A549 (cell line): ENCODE measurements around the gene SH3RF3. TPM values are rescaled to one million over a fixed set of nuclear protein-coding genes. Genes with fewer than 3 reads are reported as not detected.

Experiments used
- ATAC-seq, 2 experiments: fragments of 200-7000 bp in 1 of 2; fragments of >200 bp in 1 of 2; cut with Nextera tagmentation in 1 of 2; cut with Tn5 transposase in 1 of 2; 3 replicates each; pipeline versions ENCODE4 v1.8.0 to v1.9.1; 2018 to 2020; ENCODE audit warnings: mild to moderate bottlenecking in 1 of 2, moderate library complexity in 1 of 2
- CTCF ChIA-PET: fragments of 300-600 bp; sonication (Branson Sonifier 250); formaldehyde crosslinking; extraction: SDS; loops from one replicate; lab custom pipeline; 2021; ENCODE audit warnings: antibody characterized with exemption, inconsistent platforms; lab: Yijun Ruan, JAX
- POLR2A ChIA-PET: fragments of 350-600 bp; formaldehyde crosslinking; extraction: SDS; loops from one replicate; lab custom pipeline; 2021; ENCODE audit warnings: antibody characterized with exemption, inconsistent platforms; lab: Yijun Ruan, JAX
- DNase-seq, 2 experiments: peaks; one replicate each; pipeline versions ENCODE4 v3.0.0 to v3.0.0-alpha.2; 2011 to 2016; ENCODE audit warnings: low read depth in 1 of 2, low spot score in 1 of 2
- FAIRE-seq: peaks from 2 replicates; lab custom pipeline; 2011; peaks lifted over from hg19 to GRCh38; lab: Jason Lieb, UNC
- H3K27ac ChIP-seq, 2 experiments: fragments of >200 bp; sonication (Bioruptor Twin); formaldehyde crosslinking; 3 replicates each; pipeline ENCODE4 v1.5.1; 2016 to 2017
- H3K4me1 ChIP-seq: fragments of >200 bp; sonication (Bioruptor Twin); formaldehyde crosslinking; 3 replicates; pipeline ENCODE4 v1.6.1; 2016
- H3K4me2 ChIP-seq: fragments of >200 bp; sonication (Bioruptor Twin); formaldehyde crosslinking; 3 replicates; pipeline ENCODE4 v1.6.1; 2016
- H3K4me3 ChIP-seq: fragments of >200 bp; sonication (Bioruptor Twin); formaldehyde crosslinking; 3 replicates; pipeline ENCODE4 v1.5.1; 2016
- H3K9me3 ChIP-seq: fragments of >200 bp; sonication (Bioruptor Twin); formaldehyde crosslinking; 3 replicates; pipeline ENCODE4 v1.6.1; 2016
- CBX2 ChIP-seq: fragments of 200-600 bp; sonication (generic); IDR thresholded peaks from 2 replicates; pipeline ENCODE4 v1.6.1; 2016; ENCODE audit warnings: low read depth, mild to moderate bottlenecking, borderline replicate concordance
- CBX8 ChIP-seq: fragments of 200-600 bp; sonication (generic); IDR thresholded peaks from 2 replicates; pipeline ENCODE4 v1.6.1; 2016
- CEBPB ChIP-seq, 2 experiments: fragments of >200 bp in 1 of 2; sonication (Bioruptor Twin) in 1 of 2; formaldehyde crosslinking in 1 of 2; IDR thresholded peaks; 2 replicates each; pipeline ENCODE4 v1.6.1; 2012 to 2016
- EHF ChIP-seq: fragments of 250-450 bp; sonication (Bioruptor Pico); IDR thresholded peaks from 2 replicates; pipeline ENCODE4 v1.5.0; 2020; ENCODE audit warnings: mild to moderate bottlenecking
- EHMT2 ChIP-seq: fragments of 200-600 bp; sonication (generic); IDR thresholded peaks from 2 replicates; pipeline ENCODE4 v1.6.1; 2016; ENCODE audit warnings: antibody characterized with exemption, low read depth, mild to moderate bottlenecking, moderate library complexity
- ELK1 ChIP-seq: fragments of 150-350 bp; IDR thresholded peaks from 2 replicates; pipeline ENCODE4 v1.6.1; 2014; ENCODE audit warnings: low read depth, mild to moderate bottlenecking, low read length
- ESRRA ChIP-seq: fragments of 150-350 bp; IDR thresholded peaks from 2 replicates; pipeline ENCODE4 v1.6.1; 2014; ENCODE audit warnings: mild to moderate bottlenecking, low read length, borderline replicate concordance
- FOSB ChIP-seq: fragments of 250-450 bp; sonication (Bioruptor Pico); IDR thresholded peaks from 2 replicates; pipeline ENCODE4 v1.5.0; 2020; ENCODE audit warnings: mild to moderate bottlenecking, moderate library complexity
- GATA3 ChIP-seq: IDR thresholded peaks from 2 replicates; pipeline ENCODE4 v1.6.1; 2012; ENCODE audit warnings: borderline replicate concordance
- HDAC2 ChIP-seq: fragments of 200-600 bp; sonication (generic); IDR thresholded peaks from 2 replicates; pipeline ENCODE4 v1.6.1; 2016
- HEYL ChIP-seq: fragments of 250-450 bp; sonication (Bioruptor Pico); IDR thresholded peaks from 2 replicates; pipeline ENCODE4 v1.8.0; 2021; ENCODE audit warnings: mild to moderate bottlenecking, moderate library complexity
- HMGXB4 ChIP-seq: fragments of 250-450 bp; sonication (Bioruptor Pico); IDR thresholded peaks from 2 replicates; pipeline ENCODE4 v1.5.0; 2021; ENCODE audit warnings: mild to moderate bottlenecking, moderate library complexity, borderline replicate concordance
- HOXA7 ChIP-seq: fragments of 250-450 bp; sonication (Bioruptor Pico); IDR thresholded peaks from 2 replicates; pipeline ENCODE4 v1.5.0; 2020; ENCODE audit warnings: mild to moderate bottlenecking, moderate library complexity
- HOXB13 ChIP-seq: fragments of 250-450 bp; sonication (Bioruptor Pico); IDR thresholded peaks from 2 replicates; pipeline ENCODE4 v1.5.0; 2020; ENCODE audit warnings: low read depth, mild to moderate bottlenecking, moderate library complexity
- HOXB5 ChIP-seq: fragments of 250-450 bp; sonication (Bioruptor Pico); IDR thresholded peaks from 2 replicates; pipeline ENCODE4 v1.5.0; 2020; ENCODE audit warnings: mild to moderate bottlenecking, moderate library complexity
- KDM5A ChIP-seq: fragments of 200-600 bp; sonication (generic); IDR thresholded peaks from 2 replicates; pipeline ENCODE4 v1.6.1; 2016; ENCODE audit warnings: antibody characterized with exemption, mild to moderate bottlenecking
- NFE2L2 ChIP-seq: fragments of 150-350 bp; conservative IDR thresholded peaks from 2 replicates; pipeline ENCODE4 v1.6.1; 2014; ENCODE audit warnings: low read length
- NPAS2 ChIP-seq: fragments of 250-450 bp; sonication (Bioruptor Pico); IDR thresholded peaks from 2 replicates; pipeline ENCODE4 v1.8.0; 2022; ENCODE audit warnings: mild to moderate bottlenecking, moderate library complexity, borderline replicate concordance
- PHF8 ChIP-seq: fragments of 200-600 bp; sonication (generic); IDR thresholded peaks from 2 replicates; pipeline ENCODE4 v1.6.1; 2016; ENCODE audit warnings: low read depth, mild to moderate bottlenecking, antibody characterized with exemption, moderate library complexity, borderline replicate concordance
- POLR2A ChIP-seq: IDR thresholded peaks from 2 replicates; pipeline ENCODE4 v1.6.1; 2012; ENCODE audit warnings: mild to moderate bottlenecking, low read length
- POLR2AphosphoS2 ChIP-seq: conservative IDR thresholded peaks from 2 replicates; pipeline ENCODE4 v1.6.1; 2012; ENCODE audit warnings: low read length, improper control_type of control experiment, inconsistent platforms
- RCOR1 ChIP-seq: fragments of 150-350 bp; IDR thresholded peaks from 2 replicates; pipeline ENCODE4 v1.6.1; 2014; ENCODE audit warnings: antibody characterized with exemption, low read length, low read depth
- RFX5 ChIP-seq: fragments of 450-650 bp; IDR thresholded peaks from 2 replicates; pipeline ENCODE4 v1.7.1; 2014; ENCODE audit warnings: antibody characterized with exemption, mild to moderate bottlenecking, moderate library complexity
- RNF2 ChIP-seq: fragments of 200-600 bp; sonication (generic); IDR thresholded peaks from 2 replicates; pipeline ENCODE4 v1.6.1; 2016; ENCODE audit warnings: low read depth, mild to moderate bottlenecking, antibody characterized with exemption, moderate library complexity, borderline replicate concordance
- SREBF2 ChIP-seq: fragments of 450-650 bp; IDR thresholded peaks from 2 replicates; pipeline ENCODE4 v1.6.1; 2014; ENCODE audit warnings: mild to moderate bottlenecking, moderate library complexity
- TP53 ChIP-seq: fragments of 250-450 bp; sonication (Bioruptor Pico); IDR thresholded peaks from 2 replicates; pipeline ENCODE4 v1.5.0; 2021; ENCODE audit warnings: mild to moderate bottlenecking, moderate library complexity
- USF2 ChIP-seq: fragments of 450-650 bp; IDR thresholded peaks from 2 replicates; pipeline ENCODE4 v1.6.1; 2014; ENCODE audit warnings: antibody characterized with exemption
- ZFP36 ChIP-seq: fragments of 450-650 bp; IDR thresholded peaks from 2 replicates; pipeline ENCODE4 v1.6.1; 2014; ENCODE audit warnings: borderline replicate concordance; ENCODE audit not compliant: partially characterized antibody
- WGBS: methylation state at CpG from one replicate; pipeline ENCODE4 v1.1.6; 2017; ENCODE audit errors: missing lambda C conversion rate; 5-methylcytosine and 5-hydroxymethylcytosine counted together
- polyA plus RNA-seq, 4 experiments: library from polyadenylated mRNA; depleted of rRNA in 3 of 4; stranded (reverse); fragments of >200 nt; fragmentation: RNase III in 1 of 4; extraction: RNeasy Plus Mini Kit Qiagen cat#74134 plus additional on column Dnase treatment in 1 of 4; gene quantifications; 2 replicates in 3 of 4; 3 replicates in 1 of 4; pipeline ENCODE4 v1.2.3, GENCODE V29; 2011 to 2017

The SH3RF3 gene
- polyA plus RNA-seq, 2 of the 4 experiments (the other 2 are of a cell fraction) = 0.04 to 0.21 TPM

DNA sequence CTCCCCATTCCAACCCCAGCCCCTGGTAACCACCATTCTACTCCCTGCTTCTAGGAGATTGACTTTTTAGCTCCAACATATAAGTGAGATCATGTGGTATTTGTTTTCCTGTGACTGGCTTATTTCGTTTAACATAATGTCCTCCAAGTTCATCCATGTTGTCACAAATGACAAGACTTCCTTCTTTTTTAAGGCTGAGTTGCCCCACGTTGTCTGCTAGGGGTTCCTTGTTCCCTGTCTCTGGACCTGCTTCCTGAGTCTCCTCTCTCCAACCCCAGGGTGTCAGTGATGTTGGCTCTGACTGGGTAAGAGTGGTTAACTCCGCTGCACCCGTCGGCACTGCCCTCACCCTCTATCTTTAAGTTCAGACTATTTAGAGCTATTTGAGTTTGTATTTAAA, 175.2 kb downstream of the SH3RF3 start:
- H3K4me1 ChIP-seq = no peaks in the 10 kb centered on the region
- no peak for ATAC-seq
- no peak for TF ChIP-seq HEYL
- no peak for TF ChIP-seq POLR2AphosphoS2
- TF ChIP-seq CBX8 = no peak
- no peak for TF ChIP-seq POLR2A
- no peak for TF ChIP-seq NFE2L2
- no peak for TF ChIP-seq HOXB5
- TF ChIP-seq NPAS2 (CRISPR knock-in tag) = no peak
- TF ChIP-seq KDM5A = no peak
- no peak for TF ChIP-seq EHMT2
- no peak for TF ChIP-seq HDAC2
- TF ChIP-seq HOXB13 (CRISPR knock-in tag) = no peak
- no peak for TF ChIP-seq SREBF2
- no peak for TF ChIP-seq RCOR1
- no peak for TF ChIP-seq USF2
- TF ChIP-seq ZFP36 = no peak
- no peak for TF ChIP-seq HMGXB4 (CRISPR knock-in tag)
- no peak for TF ChIP-seq HOXA7 (CRISPR knock-in tag)
- no peak for FAIRE-seq
- CTCF ChIA-PET = interaction anchor here (1.1 kb wide), 1 partner anchor 96 kb away, joined by 3 read pairs; no protein-coding TSS in a partner anchor
- H3K4me3 ChIP-seq = no peak overlapping the region
- DNase-seq = no peak
- no peaks in the 10 kb centered on the region for H3K9me3 ChIP-seq
- 51% methylated on average over 5 of the region's 5 CpGs for WGBS
- no peak overlapping the region for H3K27ac ChIP-seq
- H3K4me2 ChIP-seq = no peak overlapping the region
- POLR2A ChIA-PET = no interaction called here

- ChIA-PET POLR2A (no interaction called here), CTCF (interaction anchor here (0.9 to 1.1 kb wide), 2 partner anchors 97 to 179 kb away, joined by 3 to 8 read pairs; no protein-coding TSS in a partner anchor)
- Histone ChIP-seq H3K9me3 (no peaks in the 10 kb centered on the region), H3K4me3 (no peak overlapping the region), H3K4me1 (no peaks in the 10 kb centered on the region), H3K27ac (no peak overlapping the region), H3K4me2 (no peak overlapping the region)
- 31% methylated on average over 13 of the region's 13 CpGs for WGBS
- FAIRE-seq (no peak), DNase-seq (no peak), ATAC-seq (no peak; a peak in 1 of 6 replicates)
- TF ChIP-seq RFX5 = no peak
- no peak for TF ChIP-seq RNF2
- TF ChIP-seq ESRRA = no peak
- no peak for TF ChIP-seq PHF8
- no peak for TF ChIP-seq CBX2
- TF ChIP-seq EHF (CRISPR knock-in tag) = no peak
- no peak for TF ChIP-seq HEYL
- no peak for TF ChIP-seq ELK1
- TF ChIP-seq HOXA7 (CRISPR knock-in tag) = no peak
- TF ChIP-seq CEBPB (IDR thresholded peaks at IDR 0.05) = no peak
- TF ChIP-seq EHMT2 = no peak
- TF ChIP-seq GATA3 = no peak
- no peak for TF ChIP-seq FOSB (CRISPR knock-in tag)
- no peak for TF ChIP-seq TP53 (CRISPR knock-in tag)
Measured at GRCh38 chr2:109304731-109305470, 175.9 kb downstream of the SH3RF3 start.
